ENCODE data around the gene FADS2.

DNA sequence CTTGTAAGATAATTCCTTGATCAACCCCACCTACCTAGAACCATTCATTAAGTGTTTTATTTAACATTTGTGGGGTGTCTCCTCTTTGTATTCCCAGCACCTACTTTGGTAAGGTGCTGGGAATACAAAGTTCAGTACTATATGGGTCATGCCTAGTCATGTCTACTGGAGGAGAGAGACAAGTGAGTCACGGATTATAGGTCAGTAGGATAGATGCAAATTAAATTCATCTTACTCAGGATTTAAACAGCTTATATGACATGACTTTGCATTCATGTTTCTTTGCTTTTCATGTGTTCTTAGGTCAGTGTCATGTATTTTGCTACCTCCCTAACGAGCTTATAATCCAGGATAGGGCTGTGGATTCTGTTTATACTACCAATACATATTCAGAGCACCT is 7.9 kb upstream of the FADS2 start:
- no peak for TF ChIP-seq MAFF (IDR thresholded peaks at IDR 0.05; ENCODE audit: low read depth, low read length)
- TF ChIP-seq, protein P1, sequence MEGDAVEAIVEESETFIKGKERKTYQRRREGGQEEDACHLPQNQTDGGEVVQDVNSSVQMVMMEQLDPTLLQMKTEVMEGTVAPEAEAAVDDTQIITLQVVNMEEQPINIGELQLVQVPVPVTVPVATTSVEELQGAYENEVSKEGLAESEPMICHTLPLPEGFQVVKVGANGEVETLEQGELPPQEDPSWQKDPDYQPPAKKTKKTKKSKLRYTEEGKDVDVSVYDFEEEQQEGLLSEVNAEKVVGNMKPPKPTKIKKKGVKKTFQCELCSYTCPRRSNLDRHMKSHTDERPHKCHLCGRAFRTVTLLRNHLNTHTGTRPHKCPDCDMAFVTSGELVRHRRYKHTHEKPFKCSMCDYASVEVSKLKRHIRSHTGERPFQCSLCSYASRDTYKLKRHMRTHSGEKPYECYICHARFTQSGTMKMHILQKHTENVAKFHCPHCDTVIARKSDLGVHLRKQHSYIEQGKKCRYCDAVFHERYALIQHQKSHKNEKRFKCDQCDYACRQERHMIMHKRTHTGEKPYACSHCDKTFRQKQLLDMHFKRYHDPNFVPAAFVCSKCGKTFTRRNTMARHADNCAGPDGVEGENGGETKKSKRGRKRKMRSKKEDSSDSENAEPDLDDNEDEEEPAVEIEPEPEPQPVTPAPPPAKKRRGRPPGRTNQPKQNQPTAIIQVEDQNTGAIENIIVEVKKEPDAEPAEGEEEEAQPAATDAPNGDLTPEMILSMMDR (CRISPR knock-in tag; IDR thresholded peaks at IDR 0.05) = no peak
- TF ChIP-seq, protein P2, sequence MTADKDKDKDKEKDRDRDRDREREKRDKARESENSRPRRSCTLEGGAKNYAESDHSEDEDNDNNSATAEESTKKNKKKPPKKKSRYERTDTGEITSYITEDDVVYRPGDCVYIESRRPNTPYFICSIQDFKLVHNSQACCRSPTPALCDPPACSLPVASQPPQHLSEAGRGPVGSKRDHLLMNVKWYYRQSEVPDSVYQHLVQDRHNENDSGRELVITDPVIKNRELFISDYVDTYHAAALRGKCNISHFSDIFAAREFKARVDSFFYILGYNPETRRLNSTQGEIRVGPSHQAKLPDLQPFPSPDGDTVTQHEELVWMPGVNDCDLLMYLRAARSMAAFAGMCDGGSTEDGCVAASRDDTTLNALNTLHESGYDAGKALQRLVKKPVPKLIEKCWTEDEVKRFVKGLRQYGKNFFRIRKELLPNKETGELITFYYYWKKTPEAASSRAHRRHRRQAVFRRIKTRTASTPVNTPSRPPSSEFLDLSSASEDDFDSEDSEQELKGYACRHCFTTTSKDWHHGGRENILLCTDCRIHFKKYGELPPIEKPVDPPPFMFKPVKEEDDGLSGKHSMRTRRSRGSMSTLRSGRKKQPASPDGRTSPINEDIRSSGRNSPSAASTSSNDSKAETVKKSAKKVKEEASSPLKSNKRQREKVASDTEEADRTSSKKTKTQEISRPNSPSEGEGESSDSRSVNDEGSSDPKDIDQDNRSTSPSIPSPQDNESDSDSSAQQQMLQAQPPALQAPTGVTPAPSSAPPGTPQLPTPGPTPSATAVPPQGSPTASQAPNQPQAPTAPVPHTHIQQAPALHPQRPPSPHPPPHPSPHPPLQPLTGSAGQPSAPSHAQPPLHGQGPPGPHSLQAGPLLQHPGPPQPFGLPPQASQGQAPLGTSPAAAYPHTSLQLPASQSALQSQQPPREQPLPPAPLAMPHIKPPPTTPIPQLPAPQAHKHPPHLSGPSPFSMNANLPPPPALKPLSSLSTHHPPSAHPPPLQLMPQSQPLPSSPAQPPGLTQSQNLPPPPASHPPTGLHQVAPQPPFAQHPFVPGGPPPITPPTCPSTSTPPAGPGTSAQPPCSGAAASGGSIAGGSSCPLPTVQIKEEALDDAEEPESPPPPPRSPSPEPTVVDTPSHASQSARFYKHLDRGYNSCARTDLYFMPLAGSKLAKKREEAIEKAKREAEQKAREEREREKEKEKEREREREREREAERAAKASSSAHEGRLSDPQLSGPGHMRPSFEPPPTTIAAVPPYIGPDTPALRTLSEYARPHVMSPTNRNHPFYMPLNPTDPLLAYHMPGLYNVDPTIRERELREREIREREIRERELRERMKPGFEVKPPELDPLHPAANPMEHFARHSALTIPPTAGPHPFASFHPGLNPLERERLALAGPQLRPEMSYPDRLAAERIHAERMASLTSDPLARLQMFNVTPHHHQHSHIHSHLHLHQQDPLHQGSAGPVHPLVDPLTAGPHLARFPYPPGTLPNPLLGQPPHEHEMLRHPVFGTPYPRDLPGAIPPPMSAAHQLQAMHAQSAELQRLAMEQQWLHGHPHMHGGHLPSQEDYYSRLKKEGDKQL (CRISPR knock-in tag; IDR thresholded peaks at IDR 0.05; ENCODE audit: low read depth) = no peak
- TF ChIP-seq POLR2A (IDR thresholded peaks at IDR 0.05; ENCODE audit: insufficient read depth in 1 of 2, low read depth in 2 of 2, low read length in 2 of 2) = no peak
- TF ChIP-seq MAFG (CRISPR knock-in tag; IDR thresholded peaks at IDR 0.05) = no peak

All from HepG2 (cell line).